Activated CD8-positive, alpha-beta memory T cell treated with anti-CD3 and anti-CD28 coated beads, Interleukin-2, amount 50 U/mL, for 1 hour (primary cell): Measurements from ENCODE around the gene DCLRE1B.

Source experiments
- DNase-seq: peaks from one replicate; pipeline ENCODE4 v3.0.0-alpha.2; 2020; ENCODE audit errors: extremely low read depth

Gene DCLRE1B

GRCh38 chr1:113904674-113905434 lies at the start of gene DCLRE1B, which contains the start of gene AP4B1:
DCLRE1B (plus strand) TSS chr1:113905326; CDS start chr1:113905587, 261 bp downstream.
AP4B1 (minus strand) TSS chr1:113904799; CDS start chr1:113904717, 82 bp downstream.
- DNase-seq = peak; percentile 97

- DNase-seq = no peak
Observed at GRCh38 chr1:113855630-113856400, 49.3 kb upstream of the DCLRE1B start.

GRCh38 chr1:113856401-113856790 lies 48.7 kb upstream of the DCLRE1B start:
- no peak for DNase-seq

GRCh38 chr1:113857776-113858175 lies 47.4 kb upstream of the DCLRE1B start:
- DNase-seq = no peak

- no peak for DNase-seq
Observed at GRCh38 chr1:113858418-113858817, 46.7 kb upstream of the DCLRE1B start.

GRCh38 chr1:113858982-113859381 lies 46.1 kb upstream of the DCLRE1B start:
- DNase-seq = no peak

GRCh38 chr1:113859478-113860175 lies 45.5 kb upstream of the DCLRE1B start:
- no peak for DNase-seq

GRCh38 chr1:113860891-113861290 lies 44.2 kb upstream of the DCLRE1B start:
- DNase-seq = no peak

- no peak for DNase-seq
Observed at GRCh38 chr1:113861641-113862040, 43.5 kb upstream of the DCLRE1B start.

- no peak for DNase-seq
Observed at GRCh38 chr1:113868387-113869083, 36.6 kb upstream of the DCLRE1B start.

- no peak for DNase-seq
Observed at GRCh38 chr1:113870778-113871177, 34.3 kb upstream of the DCLRE1B start.

GRCh38 chr1:113871597-113872113 lies 33.5 kb upstream of the DCLRE1B start, which contains the start of gene PTPN22:
PTPN22 (minus strand) TSS chr1:113871712.
- peak; percentile 73 for DNase-seq

- no peak for DNase-seq
Observed at GRCh38 chr1:113872219-113872935, 32.7 kb upstream of the DCLRE1B start.

GRCh38 chr1:113874012-113874879 lies 30.9 kb upstream of the DCLRE1B start:
- DNase-seq = no peak

GRCh38 chr1:113875714-113876113 lies 29.4 kb upstream of the DCLRE1B start:
- no peak for DNase-seq

GRCh38 chr1:113876176-113876575 lies 28.9 kb upstream of the DCLRE1B start:
- DNase-seq = no peak

GRCh38 chr1:113879739-113880038 lies 25.4 kb upstream of the DCLRE1B start:
- no peak for DNase-seq

- no peak for DNase-seq
Observed at GRCh38 chr1:113881661-113882060, 23.5 kb upstream of the DCLRE1B start.

- no peak for DNase-seq
Observed at GRCh38 chr1:113886417-113887401, 18.4 kb upstream of the DCLRE1B start.
